Measurements from ENCODE around the gene SOWAHA. TPM values are rescaled to one million over a fixed set of nuclear protein-coding genes. Genes with fewer than 3 reads are reported as not detected.

SOWAHA gene
- total and polyA plus RNA-seq, 2 of the 8 experiments (the other 6 are each of a cell fraction or from before 2014, with no cell fraction given) = 0.09 to 0.11 TPM

DNA sequence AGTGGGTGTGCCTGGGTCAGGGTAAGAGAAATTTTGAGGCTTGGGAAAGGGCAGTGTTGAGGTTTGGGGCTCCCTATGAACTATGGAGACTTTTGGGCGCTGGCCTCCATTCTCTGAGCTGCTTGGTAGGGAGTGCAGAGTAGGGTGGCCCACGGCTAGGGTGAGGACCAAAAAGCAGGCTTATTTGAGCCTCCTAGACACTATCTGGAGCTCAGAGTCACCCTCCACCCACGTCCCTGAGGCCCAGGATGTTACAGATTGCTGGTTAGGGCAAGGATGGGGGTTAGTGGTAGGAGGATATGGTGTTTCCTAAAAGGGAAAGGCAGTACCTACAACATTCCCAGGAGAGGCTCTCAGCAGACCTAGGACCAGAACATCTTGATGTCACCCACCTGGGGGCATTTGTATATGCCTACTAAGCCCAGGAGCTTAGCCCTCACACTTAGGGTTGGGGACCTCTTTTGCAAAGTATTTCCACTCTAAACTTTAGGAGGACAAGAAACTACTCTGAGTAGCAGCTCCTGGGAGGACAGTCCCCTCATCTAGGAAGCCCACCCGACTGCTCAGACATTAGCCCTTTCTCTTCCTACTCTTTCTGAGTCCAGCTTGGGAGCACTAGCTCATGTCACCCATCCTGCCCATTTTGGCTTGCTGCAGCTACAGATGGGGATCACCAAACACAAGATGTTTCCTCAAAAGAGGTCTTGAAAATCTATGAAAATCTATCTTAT, 15.0 kb downstream of the SOWAHA start (continued):
- TF ChIP-seq, protein P1, sequence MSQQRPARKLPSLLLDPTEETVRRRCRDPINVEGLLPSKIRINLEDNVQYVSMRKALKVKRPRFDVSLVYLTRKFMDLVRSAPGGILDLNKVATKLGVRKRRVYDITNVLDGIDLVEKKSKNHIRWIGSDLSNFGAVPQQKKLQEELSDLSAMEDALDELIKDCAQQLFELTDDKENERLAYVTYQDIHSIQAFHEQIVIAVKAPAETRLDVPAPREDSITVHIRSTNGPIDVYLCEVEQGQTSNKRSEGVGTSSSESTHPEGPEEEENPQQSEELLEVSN (IDR thresholded peaks at IDR 0.05) = no peak
- TF ChIP-seq EZH2 (IDR thresholded peaks at IDR 0.05; ENCODE audit: low read depth, low read length, severe bottlenecking) (no peak), CHD2 (IDR thresholded peaks at IDR 0.05; ENCODE audit: low read length) (no peak), MAFK (IDR thresholded peaks at IDR 0.05; ENCODE audit: low read depth, low read length) (no peak), PHF8 (conservative IDR thresholded peaks at IDR 0.05; ENCODE audit: low read depth, low read length) (no peak), YY1 (IDR thresholded peaks at IDR 0.05; ENCODE audit: low read depth, low read length) (no peak)
